Bronchial epithelial cell (primary cell): Measurements from ENCODE around the gene NANOGP8. TPM values are rescaled to one million over a fixed set of nuclear protein-coding genes. Genes with fewer than 3 reads are reported as not detected.
"Not testable (repeated sequence)": the region's sequence is repeated elsewhere in the genome, so short reads cannot be mapped to it uniquely, and the experiment has no call there.

Experiments
- DNase-seq: peaks from one replicate; pipeline ENCODE4 v3.0.0-alpha.2; 2010; ENCODE audit warnings: low read depth
- FAIRE-seq: peaks from 2 replicates; lab custom pipeline; 2011; peaks lifted over from hg19 to GRCh38; lab: Jason Lieb, UNC
- H3K27me3 ChIP-seq: 2 replicates; pipeline ENCODE4 v1.5.1; 2011; ENCODE audit warnings: low read length; ENCODE audit not compliant: control insufficient read depth, insufficient read depth
- H3K36me3 ChIP-seq: 2 replicates; pipeline ENCODE4 v1.5.1; 2011; ENCODE audit warnings: low read length; ENCODE audit not compliant: control insufficient read depth, insufficient read depth
- H3K4me3 ChIP-seq: 2 replicates; pipeline ENCODE4 v1.5.1; 2011; ENCODE audit warnings: mild to moderate bottlenecking, low read depth, low read length, control low read depth
- CTCF ChIP-seq: IDR thresholded peaks from 2 replicates; pipeline ENCODE4 v1.5.1; 2011; ENCODE audit warnings: mild to moderate bottlenecking, moderate library complexity, low read length, control low read depth, inconsistent platforms; ENCODE audit not compliant: insufficient read depth, severe bottlenecking
- total RNA-seq: library from RNA; depleted of rRNA; stranded (reverse); fragments of >200 nt; gene quantifications from 2 replicates; pipeline ENCODE4 v1.2.1, GENCODE V29; 2014

The NANOGP8 gene
- not detected in 2 replicates for total RNA-seq

- H3K36me3 ChIP-seq, H3K27me3 ChIP-seq, FAIRE-seq, H3K4me3 ChIP-seq, DNase-seq: not testable (repeated sequence)
These were observed at the start of gene NANOGP8 for GRCh38 chr15:35085176-35085919. TSS of gene NANOGP8 (minus strand) at chr15:35085295. CDS start at chr15:35085110, 185 bp downstream.

- DNase-seq (no peak), FAIRE-seq (no peak)
- no peaks in the 10 kb centered on the region for H3K27me3 ChIP-seq
These were observed 49.2 kb upstream of the NANOGP8 start for GRCh38 chr15:35134299-35134698.

GRCh38 chr15:35130245-35130644 is 45.1 kb upstream of the NANOGP8 start:
- no peak for FAIRE-seq
- DNase-seq, result no peak
- TF ChIP-seq CTCF, result no peak
- H3K36me3 ChIP-seq, result no peaks in the 10 kb centered on the region
- H3K4me3 ChIP-seq, result no peak overlapping the region
- H3K27me3 ChIP-seq, result no peaks in the 10 kb centered on the region

More at GRCh38 chr15:35134299-35134698, 49.2 kb upstream of the NANOGP8 start:
- TF ChIP-seq CTCF, result no peak
- Histone ChIP-seq H3K4me3 (no peak overlapping the region), H3K36me3 (no peaks in the 10 kb centered on the region)

- no peak for DNase-seq
- Histone ChIP-seq H3K4me3 (no peak overlapping the region), H3K27me3 (no peaks in the 10 kb centered on the region), H3K36me3 (no peaks in the 10 kb centered on the region)
- no peak for FAIRE-seq
- TF ChIP-seq CTCF, result no peak
These were observed 44.3 kb upstream of the NANOGP8 start for GRCh38 chr15:35129361-35129760.

- DNase-seq (no peak), FAIRE-seq (no peak)
- no peak overlapping the region for H3K4me3 ChIP-seq
- TF ChIP-seq CTCF, result no peak
- no peaks in the 10 kb centered on the region for H3K36me3 ChIP-seq
- no peaks in the 10 kb centered on the region for H3K27me3 ChIP-seq
These were observed 42.6 kb upstream of the NANOGP8 start for GRCh38 chr15:35127717-35128116.

- DNase-seq (no peak), FAIRE-seq (no peak)
- Histone ChIP-seq H3K36me3 (no peaks in the 10 kb centered on the region), H3K4me3 (no peak overlapping the region), H3K27me3 (no peaks in the 10 kb centered on the region)
- TF ChIP-seq CTCF, result no peak
These were observed 41.1 kb upstream of the NANOGP8 start for GRCh38 chr15:35126236-35126635.
